NCI-H2107 treated with DMSO at 0.1 percent for 48 hours (cell line): ENCODE measurements around the gene GPD2.

ENCODE experiments used
- DNase-seq: peaks from one replicate; lab custom pipeline; 2025; ENCODE audit not compliant: unreplicated experiment; lab: John Stamatoyannopoulos, UW

Gene GPD2

DNA sequence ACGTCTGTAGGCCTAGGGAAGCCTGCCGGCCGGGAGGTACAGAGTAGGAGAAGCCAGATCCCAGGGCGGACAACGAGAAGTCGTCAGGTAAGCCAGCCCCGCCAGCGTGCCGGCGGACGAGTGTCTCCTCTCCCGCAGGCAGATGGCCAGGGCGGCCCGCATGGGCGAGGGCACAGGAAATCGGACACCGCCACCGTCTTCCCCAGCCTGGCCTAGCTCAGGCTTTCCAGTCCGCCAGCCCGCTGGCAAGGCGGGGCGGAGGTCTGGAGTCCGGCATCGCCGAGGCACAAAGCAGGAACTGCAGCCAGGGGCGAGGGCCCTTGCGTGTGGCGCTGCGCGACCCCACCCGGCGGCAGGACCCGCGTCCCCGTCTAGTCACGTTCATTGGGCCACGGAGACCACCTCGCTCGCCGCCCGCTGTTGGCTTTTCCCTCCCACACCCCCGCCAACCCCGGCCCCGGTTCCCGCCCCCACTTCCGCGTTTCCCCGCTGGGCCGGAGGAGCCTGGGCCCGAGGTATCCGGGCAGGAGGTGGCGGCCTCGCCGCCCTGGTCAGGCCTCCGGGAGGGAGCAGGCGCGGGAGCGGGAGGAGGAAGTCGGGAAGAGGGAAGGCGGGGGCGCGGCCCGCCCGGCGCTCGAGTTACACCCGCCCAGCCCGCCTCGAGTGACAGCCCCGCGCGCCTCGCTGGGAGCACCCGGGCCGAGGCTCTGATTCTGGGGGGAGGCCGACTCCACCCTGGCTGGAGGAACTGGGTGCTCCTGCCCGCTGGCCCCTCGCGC, at the start of gene GPD2:
GPD2 (plus strand) TSS at position 662 of the 779 bp plus-strand sequence. CDS start 39,727 bp downstream, outside the sequence.
- peak; percentile 42 for DNase-seq

- DNase-seq, result no peak
Measured at GRCh38 chr2:156394033-156394741, 42.0 kb upstream of the GPD2 start.

DNA sequence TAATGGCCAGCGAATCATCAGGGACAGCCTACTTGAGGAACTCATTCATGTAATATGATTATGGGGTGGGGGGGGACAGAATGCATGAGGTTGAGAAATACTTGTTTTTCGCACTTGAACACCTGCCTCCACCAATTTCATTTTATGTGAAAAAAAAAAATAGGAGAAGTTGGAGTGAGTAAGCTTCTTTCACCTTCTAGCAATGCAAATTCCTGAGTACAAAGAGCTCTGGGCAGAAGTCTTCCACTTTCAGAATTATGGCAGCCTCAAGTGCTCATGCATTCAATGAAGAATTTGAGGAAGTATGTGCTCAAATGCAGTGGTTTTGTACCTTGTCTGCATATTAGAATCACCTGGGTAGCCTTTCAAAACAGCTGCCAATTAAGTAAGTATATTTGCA, 40.1 kb upstream of the GPD2 start:
- DNase-seq, result no peak

DNA sequence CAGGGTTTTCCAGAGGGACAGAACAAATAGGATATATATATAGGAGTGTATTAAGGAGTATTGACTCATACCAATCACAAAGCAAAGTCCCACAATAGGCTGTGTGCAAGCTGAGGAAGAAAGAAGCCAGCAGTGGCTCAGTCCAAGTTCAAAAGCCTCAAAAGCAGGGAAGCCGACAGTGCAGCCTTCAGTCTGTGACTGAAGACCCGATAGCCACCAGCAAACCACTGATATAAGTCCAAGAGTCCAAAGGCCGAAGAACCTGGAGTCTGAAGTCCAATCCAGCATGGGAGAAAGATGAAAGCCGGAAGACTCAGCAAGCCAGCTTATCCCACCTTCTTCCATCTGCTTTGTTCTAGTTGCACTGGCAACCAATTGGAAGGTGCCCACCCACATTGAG, 39.0 kb upstream of the GPD2 start:
- no peak for DNase-seq

DNA sequence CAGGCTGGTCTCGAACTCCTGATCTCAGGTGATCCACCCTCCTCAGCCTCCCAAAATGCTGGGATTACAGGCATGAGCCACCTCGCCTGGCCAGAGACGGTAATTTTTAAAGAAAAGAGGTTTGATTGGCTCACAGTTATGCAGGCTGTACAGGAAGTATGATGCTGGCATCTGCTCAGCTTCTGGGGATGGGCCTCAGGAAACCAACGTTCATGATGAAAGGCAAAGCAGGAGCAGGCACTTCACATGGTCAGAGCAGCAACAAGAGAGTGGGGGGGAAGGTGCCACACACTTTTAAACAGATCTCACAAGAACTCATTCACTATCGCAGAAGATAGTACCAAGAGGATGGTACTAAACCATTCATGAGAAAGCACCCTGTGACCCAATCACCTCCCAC, 38.0 kb upstream of the GPD2 start:
- DNase-seq, result no peak

DNA sequence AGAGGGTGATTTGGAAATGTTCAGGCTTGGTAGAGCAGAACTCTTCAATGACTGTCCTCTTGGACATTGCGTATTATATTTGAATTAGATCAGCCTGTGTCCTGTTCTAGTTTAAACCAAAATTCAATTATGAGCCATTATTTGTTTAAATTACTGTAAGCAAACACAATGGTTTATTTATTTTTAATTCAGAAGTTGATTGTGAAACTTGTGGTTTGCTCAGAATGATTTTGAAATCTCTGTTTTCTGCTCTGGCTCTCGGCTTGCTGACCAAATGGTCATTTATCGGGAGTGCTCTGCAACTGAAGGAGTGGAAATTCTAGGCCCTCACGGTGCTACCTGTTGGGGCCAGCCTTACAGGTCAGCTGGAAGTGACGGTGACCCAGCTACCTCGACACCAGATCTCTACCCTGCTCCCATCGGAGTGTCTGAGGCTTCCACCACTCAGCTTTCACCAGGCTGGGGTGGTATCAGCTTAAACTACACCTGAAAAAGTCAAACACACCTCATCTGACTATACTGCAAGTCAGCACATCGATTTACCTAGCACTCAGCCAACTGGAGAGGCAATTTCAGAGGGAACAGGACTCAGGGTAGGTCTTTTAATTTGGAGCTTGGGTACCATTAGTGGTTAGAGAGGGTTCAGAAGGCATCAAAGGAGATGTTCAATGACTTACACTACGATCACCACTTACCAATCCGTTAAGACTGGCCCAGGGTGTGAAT, 36.8 kb upstream of the GPD2 start:
- peak; percentile 39 for DNase-seq

DNA sequence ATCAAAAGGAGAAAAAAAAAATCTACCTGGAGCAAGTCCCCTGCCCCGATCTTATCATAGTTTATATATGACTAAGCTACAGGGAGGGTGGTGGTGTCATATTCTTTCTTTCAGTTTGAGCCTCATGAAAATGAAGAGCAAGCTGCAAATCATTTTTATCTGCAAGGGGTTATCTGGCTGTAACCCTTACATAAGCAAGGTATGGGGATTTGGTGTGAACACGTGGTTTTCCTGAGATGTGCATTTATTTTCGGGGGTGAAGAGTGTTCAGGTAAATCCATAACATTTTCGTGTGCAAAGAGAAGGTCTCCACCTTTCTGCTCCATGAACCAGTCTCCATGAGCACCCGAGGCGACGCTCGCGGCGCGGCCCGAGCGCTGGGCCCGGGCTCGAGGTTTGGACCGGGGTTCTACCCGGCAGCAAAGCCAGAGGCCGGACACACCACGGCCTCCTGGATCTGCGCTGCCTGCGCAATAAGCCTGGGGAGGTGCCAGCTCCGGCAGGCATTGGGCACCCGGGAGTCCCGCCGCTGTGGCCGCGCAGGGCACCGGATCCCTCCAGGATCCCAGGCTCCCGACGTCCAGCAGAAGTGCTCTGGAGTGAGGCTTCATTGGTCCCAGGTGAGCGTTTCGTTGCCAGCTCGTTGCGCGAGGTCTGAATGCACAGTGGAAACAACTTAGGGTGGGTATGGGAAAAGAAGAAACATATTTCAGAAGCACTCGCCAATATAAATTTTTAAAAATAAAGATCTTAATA, 36.1 kb upstream of the GPD2 start:
- no peak for DNase-seq

DNA sequence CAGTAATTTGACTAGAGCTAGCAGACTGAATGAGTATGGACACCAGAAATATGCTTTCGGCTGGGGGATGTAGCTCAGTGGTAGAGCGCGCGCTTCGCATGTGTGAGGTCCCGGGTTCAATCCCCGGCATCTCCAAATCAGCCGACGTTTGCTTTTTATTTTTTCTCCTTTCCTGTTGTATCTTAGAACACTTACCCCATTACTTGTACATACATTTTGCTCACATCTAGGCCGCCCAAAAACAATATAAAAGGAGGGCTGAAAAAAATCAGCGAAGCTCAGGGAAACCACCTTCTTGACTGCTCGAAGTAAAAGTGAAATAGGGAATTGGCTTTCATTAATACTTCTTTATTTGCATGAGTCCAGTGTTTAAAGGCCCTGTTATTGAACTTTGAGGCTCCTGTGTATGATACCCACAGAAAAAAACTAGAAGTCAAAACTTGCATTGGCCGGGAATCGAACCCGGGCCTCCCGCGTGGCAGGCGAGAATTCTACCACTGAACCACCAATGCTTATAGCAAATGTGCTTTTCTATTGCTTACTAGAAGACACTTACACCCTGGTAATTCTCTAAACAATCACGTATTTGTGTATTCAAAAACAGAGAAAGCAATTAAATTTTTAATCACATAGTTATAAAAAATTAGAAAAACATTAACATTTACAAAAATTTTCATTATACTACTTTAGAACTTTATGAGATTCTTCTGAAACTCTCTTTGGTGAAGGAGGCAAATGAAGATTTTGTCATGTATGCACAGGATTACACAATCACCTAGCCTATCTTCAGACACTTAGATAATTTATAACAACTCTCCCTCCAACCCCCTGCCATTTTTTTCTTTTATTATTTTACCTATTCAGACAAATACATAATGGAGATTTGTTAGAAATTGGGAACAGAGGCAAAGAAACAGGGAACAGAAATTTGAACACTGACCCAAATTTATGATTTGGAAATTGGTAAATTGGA, 35.2 kb upstream of the GPD2 start:
- peak; percentile 69 for DNase-seq

DNA sequence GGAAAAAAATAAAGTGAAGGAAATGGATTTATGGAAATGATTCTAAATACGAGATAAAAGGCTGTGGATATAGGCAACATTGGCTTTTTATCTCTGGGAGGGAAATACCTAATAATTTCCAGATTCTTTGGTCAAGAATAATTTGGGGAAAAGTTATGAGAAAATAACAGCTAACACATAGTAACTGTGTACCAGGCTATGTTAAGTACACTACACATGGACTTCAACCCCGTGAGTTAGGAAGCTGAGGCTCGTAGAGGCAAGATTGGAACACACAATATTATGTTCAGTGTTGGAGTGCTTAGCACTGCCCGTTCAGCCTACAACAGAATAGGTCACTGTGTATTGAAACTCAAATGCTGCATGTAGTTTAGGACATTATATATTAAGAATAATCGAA, 34.3 kb upstream of the GPD2 start:
- DNase-seq, result no peak

DNA sequence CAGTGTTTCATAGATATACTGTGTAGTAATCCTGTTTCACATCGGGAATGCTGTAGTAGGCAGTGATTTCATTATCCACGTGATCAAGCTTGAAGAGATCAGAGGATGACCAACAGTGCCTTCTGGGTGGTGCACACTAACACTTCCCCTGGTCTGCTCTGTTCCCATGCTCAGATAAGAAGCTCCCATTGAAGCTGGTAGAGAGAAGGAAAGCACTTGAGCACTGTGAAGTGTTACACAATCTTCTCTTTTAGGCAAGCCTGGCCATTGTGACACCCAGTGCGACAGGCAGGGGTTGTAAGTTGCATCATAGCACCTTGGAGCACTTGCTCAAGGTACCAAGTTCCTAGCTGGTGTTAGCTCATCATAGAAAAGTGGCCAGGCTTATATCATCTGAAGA, 30.6 kb upstream of the GPD2 start:
- no peak for DNase-seq

DNA sequence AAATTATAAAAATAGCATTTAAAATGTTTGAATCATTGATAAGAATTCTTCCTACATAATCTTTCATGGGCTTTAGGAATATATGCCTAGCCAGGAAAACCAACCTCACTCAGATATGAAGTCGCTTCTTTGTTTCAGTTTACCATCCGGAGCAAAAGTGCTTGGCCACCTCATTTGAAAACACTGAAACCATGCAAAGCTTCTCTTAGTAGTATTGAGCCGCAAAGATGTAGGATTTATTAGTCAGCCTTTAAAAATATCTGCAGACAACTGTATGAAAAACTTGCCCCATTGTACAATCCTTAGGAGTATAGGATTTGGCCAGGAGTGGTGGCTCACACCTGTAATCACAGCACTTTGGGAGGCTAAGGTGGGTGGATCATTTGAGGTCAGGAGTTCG, 24.3 kb upstream of the GPD2 start:
- DNase-seq, result no peak

DNA sequence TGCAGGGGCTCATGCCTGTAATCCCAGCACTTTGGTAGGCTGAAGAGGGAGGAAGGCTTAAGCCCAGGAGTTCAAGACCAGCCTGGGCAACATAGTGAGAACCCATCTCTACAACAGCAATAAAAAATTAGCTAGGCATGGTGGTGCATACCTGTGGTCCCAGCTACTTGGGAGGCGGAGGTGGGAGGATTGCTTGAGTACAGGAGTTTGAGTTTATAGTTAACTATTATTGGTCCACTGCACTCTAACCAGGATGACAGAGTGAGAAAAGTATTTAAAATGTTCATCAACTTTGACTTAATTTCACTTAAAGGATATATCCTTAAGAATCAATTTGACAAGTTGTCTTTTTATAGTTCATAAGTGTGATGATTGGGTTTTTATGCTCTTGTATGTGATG, 14.3 kb upstream of the GPD2 start:
- DNase-seq, result no peak

- no peak for DNase-seq
Measured at GRCh38 chr2:156423674-156424282, 12.4 kb upstream of the GPD2 start.

GRCh38 chr2:156427074-156427473, 9.1 kb upstream of the GPD2 start:
- no peak for DNase-seq

- no peak for DNase-seq
Measured at GRCh38 chr2:156429211-156429610, 7.0 kb upstream of the GPD2 start.

- no peak for DNase-seq
Measured at GRCh38 chr2:156430236-156430979, 5.8 kb upstream of the GPD2 start.

DNA sequence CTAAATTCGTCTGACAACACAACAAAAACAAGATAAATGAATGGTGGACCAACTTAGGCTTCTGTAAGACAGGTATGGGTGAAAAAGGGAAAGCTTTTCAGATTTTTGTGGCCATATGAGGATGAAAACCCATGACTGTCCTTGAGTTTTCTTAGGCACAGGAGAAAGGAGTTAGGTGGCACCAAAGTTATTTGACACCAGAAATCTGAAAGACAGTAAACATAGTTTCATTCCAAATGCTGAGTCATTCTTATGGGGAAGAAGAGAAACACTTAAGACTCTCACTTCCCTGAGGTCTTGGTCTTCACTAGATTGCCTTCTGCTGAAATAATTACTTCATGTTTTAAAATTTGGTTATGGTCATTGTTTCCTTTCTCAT, 5.2 kb upstream of the GPD2 start:
- DNase-seq, result no peak

GRCh38 chr2:156434461-156435291, 1.5 kb upstream of the GPD2 start:
- DNase-seq, result no peak
